AG04449 (cell line): ENCODE measurements around the gene ALDH9A1.
"Not testable (repeated sequence)": the region's sequence is repeated elsewhere in the genome, so short reads cannot be mapped to it uniquely, and the experiment has no call there.

Experiments
- CTCF ChIA-PET: fragments of 350-600 bp; formaldehyde crosslinking; extraction: SDS; loops from one replicate; lab custom pipeline; 2021; ENCODE audit warnings: antibody characterized with exemption; lab: Yijun Ruan, JAX
- POLR2A ChIA-PET: fragments of 400-600, 350-600 bp; formaldehyde crosslinking; extraction: SDS; loops from one replicate; lab custom pipeline; 2020; ENCODE audit warnings: antibody characterized with exemption, inconsistent platforms; lab: Yijun Ruan, JAX
- DNase-seq: peaks from one replicate; pipeline ENCODE4 v3.0.0-alpha.2; 2010; ENCODE audit warnings: low read depth, low spot score
- H3K4me3 ChIP-seq: 2 replicates; pipeline ENCODE4 v1.5.1; 2011; ENCODE audit warnings: low read depth, mild to moderate bottlenecking, control low read depth, low read length
- TF ChIP-seq, protein P1 (sequence below): IDR thresholded peaks from one replicate; pipeline ENCODE4 v1.5.1; 2011; ENCODE audit warnings: mild to moderate bottlenecking, moderate library complexity, low read length, control low read depth, inconsistent platforms; ENCODE audit not compliant: insufficient read depth; ENCODE audit errors: missing control alignments

ALDH9A1 gene

GRCh38 chr1:165707984-165708706 lies 9.8 kb upstream of the ALDH9A1 start:
- H3K4me3 ChIP-seq = no peak overlapping the region
- ChIA-PET CTCF (interaction anchor here (0.6 to 1.3 kb wide), 6 partner anchors 9 to 219 kb away, joined by 3 to 5 read pairs (median 3); no protein-coding TSS in a partner anchor), POLR2A (no interaction called here)
- TF ChIP-seq, protein P1, sequence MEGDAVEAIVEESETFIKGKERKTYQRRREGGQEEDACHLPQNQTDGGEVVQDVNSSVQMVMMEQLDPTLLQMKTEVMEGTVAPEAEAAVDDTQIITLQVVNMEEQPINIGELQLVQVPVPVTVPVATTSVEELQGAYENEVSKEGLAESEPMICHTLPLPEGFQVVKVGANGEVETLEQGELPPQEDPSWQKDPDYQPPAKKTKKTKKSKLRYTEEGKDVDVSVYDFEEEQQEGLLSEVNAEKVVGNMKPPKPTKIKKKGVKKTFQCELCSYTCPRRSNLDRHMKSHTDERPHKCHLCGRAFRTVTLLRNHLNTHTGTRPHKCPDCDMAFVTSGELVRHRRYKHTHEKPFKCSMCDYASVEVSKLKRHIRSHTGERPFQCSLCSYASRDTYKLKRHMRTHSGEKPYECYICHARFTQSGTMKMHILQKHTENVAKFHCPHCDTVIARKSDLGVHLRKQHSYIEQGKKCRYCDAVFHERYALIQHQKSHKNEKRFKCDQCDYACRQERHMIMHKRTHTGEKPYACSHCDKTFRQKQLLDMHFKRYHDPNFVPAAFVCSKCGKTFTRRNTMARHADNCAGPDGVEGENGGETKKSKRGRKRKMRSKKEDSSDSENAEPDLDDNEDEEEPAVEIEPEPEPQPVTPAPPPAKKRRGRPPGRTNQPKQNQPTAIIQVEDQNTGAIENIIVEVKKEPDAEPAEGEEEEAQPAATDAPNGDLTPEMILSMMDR = no peak
- DNase-seq = no peak

DNA sequence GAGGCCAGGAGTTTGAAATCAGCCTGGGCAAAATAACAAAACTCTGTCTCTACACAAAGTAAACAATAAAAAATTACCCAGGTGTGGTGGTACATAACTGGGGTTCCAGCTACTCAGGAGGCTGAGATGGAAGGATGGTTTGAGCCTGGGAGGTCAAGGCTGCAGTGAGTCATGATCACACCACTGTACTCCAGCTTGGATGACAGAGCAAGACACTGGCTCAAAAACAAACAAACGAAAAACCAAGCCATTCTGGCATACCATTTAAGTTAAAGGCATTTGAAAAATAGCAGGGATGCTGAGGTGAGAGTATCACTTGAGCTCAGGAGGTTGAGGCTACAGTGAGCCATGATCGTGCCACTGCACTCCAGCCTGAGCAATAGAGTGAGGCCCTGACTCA lies 5.3 kb upstream of the ALDH9A1 start:
- POLR2A ChIA-PET = no interaction called here
- DNase-seq = no peak
- TF ChIP-seq, protein P1 = no peak
- H3K4me3 ChIP-seq = no peak overlapping the region
- CTCF ChIA-PET = no interaction called here

DNA sequence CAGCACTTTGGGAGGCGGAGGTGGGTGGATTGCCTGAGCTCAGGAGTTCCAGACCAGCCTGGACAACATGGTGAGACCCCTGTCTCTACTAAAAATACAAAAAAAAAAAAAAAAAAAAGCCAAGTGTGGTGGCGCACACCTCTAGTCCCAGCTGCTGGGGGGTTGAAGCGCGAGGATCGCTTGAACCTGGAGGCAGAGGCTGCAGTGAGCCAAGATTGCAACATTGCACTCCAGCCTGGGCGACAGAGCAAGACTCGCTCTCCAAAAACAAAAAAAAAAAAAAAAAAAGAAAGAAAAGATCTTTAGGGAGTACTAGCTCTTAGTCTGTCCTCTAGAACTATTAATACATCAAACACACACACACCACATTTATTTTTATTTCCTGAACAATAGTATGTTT lies 3.6 kb upstream of the ALDH9A1 start:
- POLR2A ChIA-PET, CTCF ChIA-PET, DNase-seq, H3K4me3 ChIP-seq: not testable (repeated sequence)

DNA sequence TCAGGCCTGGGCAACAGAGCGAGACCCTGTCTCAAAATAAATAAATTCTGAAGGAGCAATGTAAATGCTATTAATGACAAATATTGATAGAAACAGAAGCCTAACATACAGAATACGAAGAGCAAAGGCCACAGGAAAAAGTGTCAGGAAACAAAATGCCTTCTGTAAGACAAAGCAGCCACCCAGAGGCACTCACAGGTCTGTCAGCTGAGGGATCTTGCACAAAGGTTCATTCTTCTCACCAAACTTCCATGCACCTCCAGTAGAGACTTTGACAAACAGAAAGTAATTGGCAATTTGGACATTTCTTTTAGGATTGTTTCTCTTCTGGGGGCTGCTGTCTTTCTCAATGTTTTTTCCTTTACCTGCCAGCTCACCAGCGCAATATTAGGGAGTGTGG lies 1.2 kb upstream of the ALDH9A1 start:
- no peak for DNase-seq
- TF ChIP-seq, protein P1 = no peak
- POLR2A ChIA-PET = no interaction called here
- CTCF ChIA-PET = no interaction called here
- H3K4me3 ChIP-seq = no peak overlapping the region

- H3K4me3 ChIP-seq = peak overlapping the region; percentile 81
- CTCF ChIA-PET = interaction anchor here (0.8 to 2.3 kb wide), 4 partner anchors 13 to 75 kb away, joined by 3 to 12 read pairs (median 5); no protein-coding TSS in a partner anchor
- TF ChIP-seq, protein P1 = no peak
- POLR2A ChIA-PET = interaction anchor here (1.0 to 1.8 kb wide), 3 partner anchors 101 to 1141 kb away, joined by 3 to 9 read pairs (median 7); partner anchors contain the start of gene POGK
- no peak for DNase-seq
Measured at GRCh38 chr1:165698761-165699052, 345 bp upstream of the ALDH9A1 start.

GRCh38 chr1:165697491-165697880 lies 876 bp downstream of the ALDH9A1 start:
- CTCF ChIA-PET = interaction anchor here (0.8 to 2.3 kb wide), 13 partner anchors 12 to 227 kb away, joined by 3 to 16 read pairs (median 4); partner anchors contain the start of gene MGST3
- H3K4me3 ChIP-seq = peak overlapping the region; percentile 81
- TF ChIP-seq, protein P1 = no peak
- DNase-seq = no peak
- POLR2A ChIA-PET = interaction anchor here (0.8 to 2.2 kb wide), 4 partner anchors 23 to 131 kb away, joined by 3 to 9 read pairs (median 7); partner anchors contain the start of gene MGST3
